Activated CD8-positive, alpha-beta memory T cell treated with anti-CD3 and anti-CD28 coated beads for 4 hours (primary cell): ENCODE data around the gene KNDC1.
"Not testable (repeated sequence)": the region's sequence is repeated elsewhere in the genome, so short reads cannot be mapped to it uniquely, and the experiment has no call there.

ENCODE experiments used
- DNase-seq, 2 donors: peaks; one replicate each; pipeline ENCODE4 v3.0.0-alpha.2; 2020; ENCODE audit warnings: low read depth in 2 of 2

The KNDC1 gene

DNA sequence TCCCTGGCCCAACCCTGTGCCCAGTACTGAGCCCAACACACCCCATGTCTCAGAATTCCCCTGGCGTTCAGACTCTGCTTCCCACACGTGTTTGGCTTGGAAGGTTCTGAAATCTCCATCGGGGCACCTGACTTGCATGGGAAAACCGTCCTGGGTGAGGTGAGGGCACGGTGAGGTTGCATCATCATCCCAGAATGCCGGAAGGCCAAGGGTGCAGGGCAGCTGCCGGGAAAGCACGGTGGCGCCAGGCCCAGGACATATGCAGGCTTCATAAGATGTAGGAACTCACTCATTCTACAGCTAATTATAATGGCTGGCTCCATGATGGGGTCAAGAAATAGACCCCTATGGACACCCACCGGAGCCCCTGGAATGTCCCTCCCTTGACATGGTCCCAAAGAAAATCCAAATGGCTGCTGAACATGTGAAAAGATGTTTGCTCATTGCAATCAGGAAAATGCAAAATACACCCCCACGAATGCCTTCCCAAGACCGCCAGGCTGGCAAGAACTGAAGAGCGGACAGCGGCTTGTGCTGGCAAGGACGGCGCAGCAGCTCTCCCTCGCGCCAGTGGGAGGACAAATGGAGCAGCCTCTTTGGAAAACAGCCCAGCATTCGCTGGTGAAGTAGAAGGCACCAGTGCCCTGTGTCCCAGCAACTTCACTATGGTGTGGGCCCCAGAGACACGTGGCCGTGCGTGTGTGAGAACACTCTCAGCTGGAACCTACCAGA, 2.3 kb downstream of the KNDC1 start:
- no peak for DNase-seq

DNA sequence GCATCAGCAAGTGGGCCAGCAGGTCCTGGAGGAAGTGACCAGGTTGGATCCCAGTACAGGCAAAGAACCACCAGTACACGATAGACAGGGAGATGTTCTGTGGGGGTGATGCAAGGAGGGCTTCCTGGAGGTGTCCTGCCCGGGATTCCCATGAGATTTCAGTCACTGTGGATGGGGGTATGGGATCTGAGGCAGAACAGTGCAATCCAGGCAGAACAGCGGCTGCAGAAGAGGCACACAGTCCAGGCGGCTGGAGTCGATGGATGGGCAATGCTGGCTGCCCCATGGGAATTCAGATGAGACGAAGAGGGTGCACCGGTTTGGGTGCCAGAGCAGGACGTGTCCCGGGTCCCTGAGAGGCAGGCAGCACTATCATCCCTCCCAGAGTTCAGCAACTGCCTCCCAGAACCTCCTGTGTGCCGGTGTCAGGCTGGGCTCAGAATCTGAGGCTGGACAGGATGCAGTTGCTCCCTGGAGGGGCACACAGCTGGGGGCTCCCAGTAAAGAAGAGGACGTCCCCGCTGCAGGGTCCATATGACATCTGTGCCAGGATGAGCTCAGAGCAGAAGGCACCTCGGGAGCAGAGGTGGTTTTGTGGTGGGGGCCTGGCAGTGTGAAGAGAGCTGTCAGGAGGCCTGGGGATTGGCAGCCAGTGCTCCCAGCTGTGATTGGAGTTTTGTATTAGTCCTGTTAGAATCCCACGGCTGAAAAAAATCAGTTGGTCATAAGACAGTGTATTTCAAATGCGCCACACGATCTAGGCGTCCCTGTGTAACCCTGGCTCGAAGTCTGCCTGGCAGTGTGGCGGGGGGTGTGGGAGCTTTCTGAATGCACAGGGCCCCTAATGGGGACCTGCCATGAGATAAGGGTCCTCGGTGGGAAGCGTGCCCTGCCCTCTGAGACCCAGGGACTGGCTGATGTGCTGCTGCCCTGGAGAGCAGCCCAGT, 3.2 kb downstream of the KNDC1 start:
- DNase-seq: no peak

DNA sequence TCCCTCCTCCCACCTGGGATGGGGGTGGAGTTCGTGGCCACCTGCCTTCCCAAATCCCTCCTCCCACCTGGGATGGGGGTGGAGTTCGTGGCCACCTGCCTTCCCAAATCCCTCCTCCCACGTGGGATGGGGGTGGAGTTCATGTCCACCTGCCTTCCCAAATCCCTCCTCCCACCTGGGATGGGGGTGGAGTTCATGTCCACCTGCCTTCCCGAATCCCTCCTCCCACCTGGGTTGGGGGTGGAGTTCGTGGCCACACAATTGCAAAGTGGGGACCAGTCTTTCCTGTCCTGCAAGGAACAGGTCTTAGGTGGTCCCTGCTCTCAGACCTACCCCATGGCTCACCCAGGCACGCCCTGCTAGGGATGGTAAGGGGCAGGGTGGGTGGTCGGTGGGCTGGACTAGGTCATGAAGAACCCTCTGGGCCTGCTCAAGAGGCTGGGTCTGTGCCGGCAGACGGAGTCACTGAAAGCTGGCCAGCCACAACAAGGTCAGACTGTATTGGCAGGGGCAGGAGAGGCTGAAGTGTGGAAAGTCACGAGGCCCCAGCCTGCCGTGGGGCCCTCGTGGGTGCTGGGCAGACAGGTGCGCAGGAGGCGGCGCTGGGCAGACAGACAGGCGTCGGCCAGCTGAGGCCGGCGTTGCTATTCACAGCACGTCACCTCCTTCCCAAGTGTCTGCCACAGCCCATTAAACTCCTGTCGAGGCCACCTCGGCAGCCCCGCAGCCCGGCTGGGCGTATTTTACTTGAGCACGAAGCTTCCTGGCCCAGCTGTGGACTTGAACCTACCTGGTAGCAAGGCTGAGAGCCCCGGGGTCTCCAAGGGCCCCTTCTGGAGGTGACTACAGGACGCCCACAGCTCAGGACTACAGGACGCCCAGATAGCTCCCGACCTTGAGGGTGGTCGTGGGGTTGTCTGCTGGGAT, 4.1 kb downstream of the KNDC1 start:
- DNase-seq: no peak

DNA sequence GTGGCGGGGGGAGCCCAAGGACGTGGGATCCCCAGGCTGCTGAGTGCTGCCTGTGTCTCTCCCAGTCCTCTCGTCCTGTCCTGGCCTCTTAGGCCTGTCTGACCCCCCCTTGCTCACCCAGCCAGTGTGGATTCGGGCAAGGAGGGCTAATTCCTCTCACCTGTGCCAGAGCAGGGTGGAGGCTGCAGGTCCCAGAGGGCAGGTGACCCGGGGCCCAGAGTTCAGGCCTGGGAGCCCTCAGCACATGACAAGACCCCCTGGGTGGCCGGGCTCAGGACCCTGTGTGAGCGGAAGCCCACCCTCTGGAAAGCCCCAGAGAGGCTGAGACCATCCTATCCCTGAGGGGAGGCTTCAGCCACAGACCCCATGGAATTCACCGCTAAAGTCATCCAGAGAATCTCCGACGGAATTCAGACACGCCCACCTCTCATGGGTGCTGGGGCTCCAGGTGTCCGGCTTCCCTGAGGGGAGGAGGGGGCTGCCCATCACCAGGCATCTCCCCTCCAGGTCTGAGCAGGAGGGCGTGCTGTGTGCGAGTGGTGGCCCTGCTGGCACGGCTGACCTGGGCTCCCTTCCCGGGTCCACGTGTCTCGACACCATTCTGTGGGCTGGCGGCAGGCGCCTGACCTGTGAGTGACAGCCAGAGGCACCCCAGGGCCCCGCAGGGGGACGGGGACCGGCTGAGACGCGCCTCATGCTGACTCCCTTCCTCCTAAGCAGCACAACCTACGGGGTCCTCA, 5.0 kb downstream of the KNDC1 start:
- DNase-seq: no peak

DNA sequence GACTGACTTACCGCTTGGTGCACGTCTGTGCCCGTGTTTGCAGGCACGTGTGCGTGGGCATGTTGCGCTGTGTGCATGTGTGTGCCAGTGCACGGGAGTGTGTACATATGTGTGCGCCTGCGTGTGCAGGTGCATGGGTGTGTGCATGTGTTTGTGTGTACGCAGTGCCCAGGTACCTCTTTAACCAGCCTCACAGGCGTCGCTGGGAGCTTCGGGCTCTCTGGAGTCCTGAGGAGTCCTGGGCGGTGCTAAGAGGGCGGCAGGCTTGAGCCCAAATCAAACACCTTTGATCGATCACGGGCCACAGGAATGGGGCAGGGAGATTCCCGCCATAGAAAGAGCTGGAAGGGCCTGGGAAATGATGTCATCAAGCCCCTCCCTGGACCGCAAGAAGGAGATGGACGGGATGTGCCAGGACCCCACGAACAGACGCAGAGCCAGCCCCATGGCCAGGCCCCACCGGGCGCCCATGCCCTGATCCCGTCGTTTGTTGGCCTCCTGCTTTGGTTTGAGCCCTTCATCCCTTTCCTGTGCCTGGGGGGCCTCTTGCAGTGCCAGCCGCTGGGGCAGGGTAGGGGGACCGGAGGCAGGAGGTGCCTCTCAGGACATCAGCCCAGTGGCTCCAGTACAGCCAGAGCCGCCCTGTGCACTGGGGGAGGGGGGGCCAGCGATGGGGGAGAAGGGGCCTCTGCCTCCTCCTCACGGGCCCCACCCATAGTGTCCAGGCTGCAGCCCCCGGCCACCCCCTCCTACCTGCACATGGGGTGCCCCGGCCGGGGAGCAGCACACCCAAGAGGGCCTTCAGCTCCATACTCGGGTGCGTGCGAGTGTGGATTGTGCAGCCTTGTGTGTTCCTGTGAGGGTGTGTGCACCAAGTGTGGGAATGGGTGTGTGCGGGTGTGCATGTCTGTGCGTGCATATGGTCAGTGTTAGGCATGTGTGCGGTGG, 5.8 kb downstream of the KNDC1 start:
- DNase-seq: no peak

DNA sequence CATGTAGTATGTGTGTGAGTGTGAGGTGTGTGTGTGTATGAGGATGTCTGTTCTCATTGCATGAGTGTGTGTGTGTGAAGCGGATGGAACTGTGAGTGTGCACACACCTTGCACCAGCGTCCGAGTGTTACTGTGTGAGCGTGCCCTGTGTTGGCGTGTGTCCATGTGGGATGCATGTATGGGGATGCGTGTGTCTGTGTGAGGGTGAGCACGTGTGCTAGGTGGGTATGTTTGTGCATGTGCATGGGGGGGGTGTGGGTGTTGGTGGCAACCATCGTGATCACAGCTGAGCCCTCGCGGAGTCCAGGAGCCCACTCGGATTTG, 6.4 kb downstream of the KNDC1 start:
- DNase-seq: no peak

DNA sequence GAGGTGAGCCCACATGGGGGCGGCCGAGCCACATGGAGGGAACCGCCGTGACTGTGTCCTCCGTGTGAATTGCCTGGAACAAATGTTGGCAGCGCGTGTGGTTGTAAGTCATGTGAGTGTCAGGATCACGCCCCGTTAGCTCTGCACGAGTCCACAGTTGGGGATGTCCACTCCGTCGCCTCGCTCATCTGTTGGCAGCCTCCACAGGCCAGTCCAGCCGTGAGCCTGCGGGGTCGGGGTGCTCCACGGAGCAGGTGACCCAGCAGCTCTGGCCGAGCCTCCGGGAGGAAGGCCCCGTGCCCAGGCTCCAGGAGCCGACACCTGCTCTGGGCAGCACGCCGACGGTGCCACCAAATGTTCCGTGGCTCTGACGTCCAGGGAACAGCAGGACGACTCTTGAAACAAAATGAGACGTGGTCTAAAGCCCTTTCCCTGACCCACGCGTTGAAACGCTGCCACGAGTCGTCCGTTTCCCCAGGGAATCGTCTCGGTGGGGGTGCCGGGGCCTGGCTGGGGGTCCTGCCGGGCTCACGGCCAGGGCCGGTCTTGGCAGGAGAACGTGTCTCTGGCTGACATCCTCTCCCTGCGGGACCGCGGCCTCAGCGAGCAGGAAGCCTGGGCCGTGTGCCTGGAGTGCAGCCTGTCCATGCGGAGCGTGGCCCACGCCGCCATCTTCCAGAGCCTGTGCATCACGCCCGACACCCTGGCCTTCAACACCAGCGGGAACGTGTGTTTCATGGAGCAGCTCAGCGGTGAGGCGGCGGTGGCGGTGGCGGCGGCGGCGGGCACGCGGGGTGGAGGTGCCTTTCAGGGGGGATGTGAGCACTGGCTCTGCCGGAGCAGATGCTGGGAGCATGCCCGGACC, 7.0 kb downstream of the KNDC1 start:
- no peak for DNase-seq

DNA sequence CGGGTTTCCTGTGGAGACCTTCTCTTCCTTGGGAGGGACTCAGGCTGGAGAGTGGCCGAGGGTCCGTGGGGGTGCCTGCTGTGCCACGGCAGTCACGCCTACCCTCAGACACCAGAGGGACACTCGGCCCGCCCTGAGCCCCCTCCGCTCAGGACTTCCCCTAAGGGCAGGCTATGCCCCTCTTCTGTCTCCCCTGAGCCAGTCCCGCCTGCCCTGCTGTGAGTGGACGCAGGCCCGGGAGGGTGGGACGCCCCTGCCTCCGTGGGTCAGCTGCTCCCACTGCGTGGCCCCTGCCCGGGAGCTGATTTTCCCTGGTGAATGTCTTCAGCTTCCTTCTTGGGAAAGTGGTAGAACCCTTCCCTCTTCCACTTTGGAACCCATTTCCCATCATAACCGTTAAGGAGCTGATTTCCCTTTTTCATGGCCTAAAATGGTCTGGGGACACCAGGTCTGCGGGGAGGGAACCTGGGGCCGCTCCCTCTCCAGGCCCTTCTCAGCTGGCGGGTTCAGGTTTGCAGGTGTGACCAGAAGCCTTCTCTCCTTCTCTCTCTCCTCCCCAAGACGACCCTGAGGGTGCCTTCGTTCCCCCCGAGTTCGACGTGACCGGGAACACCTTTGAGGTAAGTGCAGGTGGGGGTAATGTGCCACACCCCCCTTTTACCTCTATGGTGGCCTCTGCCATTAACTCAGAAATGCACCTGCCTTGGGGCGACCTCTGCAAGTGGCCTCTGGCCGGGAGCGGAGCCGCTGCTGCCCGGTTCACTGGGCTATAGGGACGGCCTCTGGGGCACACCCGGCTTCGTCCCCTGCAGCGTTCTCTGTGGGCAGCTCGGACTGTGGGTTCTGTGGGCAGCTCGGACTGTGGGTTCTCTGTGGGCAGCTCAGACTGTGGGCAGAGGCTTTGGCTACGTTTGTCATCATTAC, 7.9 kb downstream of the KNDC1 start:
- DNase-seq: no peak

DNA sequence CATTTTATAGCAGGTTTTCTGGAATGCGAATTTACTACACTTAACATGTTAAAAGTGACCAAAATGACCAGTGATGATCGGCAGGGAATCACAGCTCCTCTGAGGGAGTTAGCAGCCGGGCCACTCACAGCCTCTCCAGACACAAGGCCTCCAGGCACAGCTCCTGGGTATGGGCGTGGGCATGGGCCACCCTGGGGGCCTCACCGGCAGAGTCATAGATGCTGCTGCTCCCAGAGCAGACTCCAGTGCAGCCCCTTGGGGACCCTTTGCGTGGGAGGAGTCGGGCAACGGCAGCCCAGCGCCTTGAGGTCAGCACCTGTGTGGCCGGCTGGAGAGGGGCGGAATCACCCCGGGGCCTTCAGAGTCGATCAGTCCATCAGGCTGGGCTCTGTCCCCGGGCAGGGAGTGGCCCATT, 8.6 kb downstream of the KNDC1 start:
- no peak for DNase-seq

DNA sequence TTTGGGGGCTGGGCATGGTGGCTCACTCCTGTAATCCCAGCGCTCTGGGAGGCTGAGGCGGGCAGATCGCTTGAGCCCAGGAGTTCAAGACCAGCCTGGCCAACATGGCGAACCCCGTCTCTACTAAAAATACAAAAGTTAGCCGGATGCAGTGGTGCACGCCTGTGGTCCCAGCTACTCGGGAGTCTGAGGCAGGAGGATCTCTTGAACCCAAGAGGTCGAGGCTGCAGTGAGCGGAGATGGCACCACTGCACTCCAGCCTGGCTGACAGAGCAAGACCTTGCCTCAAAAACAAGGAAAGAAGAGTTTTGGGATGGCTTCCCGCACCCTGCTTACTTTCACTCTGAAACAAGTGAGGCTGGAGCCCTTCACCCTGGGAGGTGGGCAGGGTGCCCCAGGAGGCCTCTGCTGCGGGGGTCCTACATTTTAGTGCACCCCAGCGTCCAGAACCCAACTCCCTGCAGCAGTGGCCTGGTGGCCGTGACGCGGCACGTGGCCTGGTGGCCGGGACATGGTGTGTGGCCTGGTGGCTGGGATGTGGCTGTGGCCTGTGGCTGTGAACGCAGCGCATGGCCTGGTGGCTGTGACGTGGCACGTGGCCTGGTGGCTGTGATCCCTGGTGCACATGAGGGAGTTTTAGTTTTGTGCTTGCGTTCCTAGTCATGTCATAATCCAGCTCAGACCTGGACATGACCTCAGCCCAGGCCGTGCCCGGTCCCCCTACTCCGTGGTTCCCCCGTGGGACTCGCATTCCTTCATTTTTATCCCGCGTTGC, 9.3 kb downstream of the KNDC1 start:
- DNase-seq: no peak

DNA sequence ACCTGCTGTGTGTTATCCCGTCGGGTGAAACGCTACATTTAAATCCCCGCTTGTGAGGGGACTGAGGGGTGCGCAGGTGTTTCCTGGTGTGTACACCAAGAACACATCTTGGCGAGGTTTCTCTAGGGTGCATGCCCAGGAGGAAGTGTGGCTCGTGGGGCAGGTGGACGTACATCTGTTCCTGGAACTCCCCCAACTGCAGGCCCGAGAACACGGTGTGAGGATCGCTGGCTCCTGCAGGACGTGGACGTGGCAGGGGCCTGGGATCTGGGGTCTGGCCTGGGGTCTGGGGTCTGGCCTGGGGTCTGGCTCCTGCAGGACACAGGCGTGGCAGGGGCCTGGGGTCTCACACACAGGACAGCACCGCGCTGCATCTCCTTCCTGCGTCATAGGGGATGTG, 10.1 kb downstream of the KNDC1 start:
- DNase-seq: no peak

DNA sequence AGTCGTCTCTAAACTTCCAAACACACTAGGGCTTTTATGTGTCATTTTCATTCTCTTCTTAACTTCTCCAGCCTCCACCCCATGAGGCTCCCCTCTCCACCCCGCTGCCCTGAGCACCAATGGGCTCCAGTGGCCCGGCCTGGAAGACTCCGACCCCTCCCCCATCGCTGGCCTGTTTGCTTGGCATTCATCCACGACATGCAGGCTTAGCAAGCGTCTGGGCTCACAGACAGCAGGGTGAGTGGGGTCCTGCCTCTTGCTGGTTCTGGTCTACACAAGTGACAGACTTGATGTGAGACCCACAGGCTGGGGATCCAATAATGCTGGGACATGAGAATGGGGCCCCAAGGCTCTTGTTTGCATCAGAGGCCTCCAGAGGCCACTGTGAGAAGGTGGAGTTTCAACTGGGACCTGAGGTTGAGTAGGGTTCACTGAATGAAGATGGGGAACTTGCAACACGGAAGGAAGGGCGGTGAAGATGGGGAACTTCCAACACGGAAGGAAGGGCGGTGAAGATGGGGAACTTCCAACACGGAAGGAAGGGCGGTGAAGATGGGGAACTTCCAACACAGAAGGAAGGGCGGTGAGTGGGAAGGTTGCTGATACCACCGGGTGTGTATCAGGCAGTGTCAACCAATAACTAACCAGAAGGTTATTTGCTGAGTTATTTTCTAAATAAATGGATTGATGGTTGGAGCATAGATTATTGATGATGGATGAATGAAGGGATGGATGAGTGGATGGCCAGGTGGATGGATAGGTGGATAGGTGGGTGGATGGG, 14.0 kb downstream of the KNDC1 start:
- DNase-seq: no peak

DNA sequence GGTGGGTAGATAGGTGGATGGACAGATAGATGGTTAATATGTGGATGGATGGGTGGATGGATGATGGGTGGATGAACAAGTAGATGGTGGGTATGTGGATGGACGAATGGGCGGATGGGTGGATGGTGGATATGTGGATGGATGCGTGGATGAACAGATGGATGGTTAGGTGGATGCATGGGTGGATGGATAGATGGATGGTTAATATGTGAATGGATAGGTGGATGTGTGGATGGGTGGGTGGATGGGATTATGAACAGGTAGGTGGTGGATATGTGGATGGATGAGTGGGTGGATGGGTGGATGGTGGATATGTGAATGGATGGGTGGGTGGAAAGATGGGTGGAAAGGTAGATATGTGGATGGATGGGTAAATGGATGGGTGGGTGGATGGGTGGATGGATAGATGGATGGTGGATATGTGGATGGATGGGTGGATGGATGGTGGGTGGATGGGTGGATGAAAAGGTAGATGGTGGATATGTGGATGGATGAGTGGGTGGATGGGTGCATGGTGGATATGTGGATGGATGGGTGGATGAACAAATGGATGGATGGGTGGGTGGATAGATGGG, 14.8 kb downstream of the KNDC1 start:
- no peak for DNase-seq

DNA sequence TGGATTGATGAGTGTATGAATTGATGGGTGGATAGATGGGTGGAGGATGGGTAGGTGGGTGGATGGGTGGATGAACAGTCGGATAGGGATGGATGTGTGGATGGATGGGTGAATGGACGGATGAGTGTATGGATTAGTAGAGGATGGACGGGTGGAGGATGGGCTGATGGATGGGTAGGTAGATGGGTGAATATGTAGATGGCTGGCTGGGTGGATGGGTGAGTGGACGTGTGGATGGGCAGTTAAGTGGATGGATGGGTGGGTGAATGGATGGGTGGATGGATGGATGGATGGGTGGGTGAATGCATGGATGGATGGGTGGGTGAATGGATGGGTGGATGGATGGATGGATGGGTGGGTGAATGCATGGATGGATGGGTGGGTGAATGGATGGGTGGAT, 15.6 kb downstream of the KNDC1 start:
- not testable (repeated sequence) for DNase-seq

DNA sequence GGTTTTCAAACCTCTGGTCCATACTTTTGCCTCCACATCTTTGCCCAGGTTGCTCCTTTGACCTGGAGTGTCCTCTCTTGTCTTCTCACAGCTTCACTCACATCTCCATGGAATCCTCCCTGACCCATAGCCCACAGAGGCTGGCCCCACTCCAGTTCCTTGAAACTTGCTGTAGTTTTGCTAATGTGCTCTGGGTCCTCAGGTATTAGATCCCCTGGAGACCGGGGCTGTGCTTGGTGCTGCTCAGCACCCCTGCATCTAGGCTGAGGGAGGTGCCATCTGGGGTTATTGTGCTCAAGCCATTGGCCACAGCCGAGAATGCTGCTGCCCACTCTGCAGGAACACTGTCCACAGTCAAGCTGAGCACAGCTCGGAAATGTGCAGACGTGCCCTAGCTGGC, 16.5 kb downstream of the KNDC1 start:
- no peak for DNase-seq
